K562 (cell line): Measurements from ENCODE around the gene VIM. TPM values are rescaled to one million over a fixed set of nuclear protein-coding genes. Genes with fewer than 3 reads are reported as not detected.

ENCODE experiments used
- CCNT2 ChIP-seq: IDR thresholded peaks from 2 replicates; pipeline ENCODE4 v1.6.1; 2011; ENCODE audit warnings: borderline replicate concordance, low read depth, mild to moderate bottlenecking, moderate library complexity, mixed read lengths, low read length; ENCODE audit not compliant: insufficient read length; ENCODE audit errors: extremely low read depth
- MAZ ChIP-seq, 2 experiments: fragments of 450-650 bp in 1 of 2; sonication (generic) in 1 of 2; formaldehyde crosslinking; IDR thresholded peaks in 1 of 2; conservative IDR thresholded peaks in 1 of 2; 2 replicates each; pipeline versions ENCODE4 v1.4.0 to v1.5.0; 2020; ENCODE audit warnings: mild to moderate bottlenecking in 1 of 2, missing genetic modification reagents in 1 of 2
- MYBL2 ChIP-seq, 2 experiments: fragments of 450-650 bp in 1 of 2; sonication (generic) in 1 of 2; formaldehyde crosslinking in 1 of 2; IDR thresholded peaks; 2 replicates each; pipeline versions ENCODE4 v1.6.1 to v1.8.1; 2017 to 2022; ENCODE audit warnings: borderline replicate concordance in 1 of 2, inconsistent platforms in 1 of 2, low read depth in 1 of 2, mild to moderate bottlenecking in 1 of 2, missing genetic modification reagents in 1 of 2, moderate library complexity in 1 of 2
- RBM39 ChIP-seq: fragments of 200-400 bp; formaldehyde crosslinking; optimal IDR thresholded peaks from 2 replicates; pipeline ENCODE3; 2018; ENCODE audit warnings: low read depth, low read length
- TAF1 ChIP-seq: IDR thresholded peaks from 2 replicates; pipeline ENCODE4 v1.6.1; 2011; ENCODE audit warnings: mild to moderate bottlenecking, low read length, moderate library complexity; ENCODE audit not compliant: insufficient read depth, control insufficient read depth, severe bottlenecking; ENCODE audit errors: extremely low read depth
- TOE1 ChIP-seq, 2 experiments: fragments of 450-650 bp in 1 of 2; sonication (generic) in 1 of 2; formaldehyde crosslinking in 1 of 2; IDR thresholded peaks; 2 replicates each; pipeline versions ENCODE4 v1.7.1 to v1.8.0; 2016 to 2022; ENCODE audit warnings: borderline replicate concordance in 2 of 2, mild to moderate bottlenecking in 2 of 2, antibody characterized with exemption in 1 of 2, inconsistent platforms in 1 of 2, low read depth in 1 of 2, missing genetic modification reagents in 1 of 2, moderate library complexity in 1 of 2
- TRIM28 ChIP-seq: fragments of 450-650 bp; IDR thresholded peaks from 2 replicates; pipeline ENCODE4 v1.6.1; 2017
- ZNF174 ChIP-seq: fragments of 250-450 bp; sonication (Bioruptor Pico); IDR thresholded peaks from 2 replicates; pipeline ENCODE4 v1.4.0; 2020; ENCODE audit warnings: mild to moderate bottlenecking
- ZNF764 ChIP-seq: fragments of 250-450 bp; sonication (Bioruptor Pico); IDR thresholded peaks from 2 replicates; pipeline ENCODE4 v1.4.0; 2020; ENCODE audit warnings: low read depth, mild to moderate bottlenecking, moderate library complexity
- polyA plus RNA-seq, 8 experiments: library from polyadenylated mRNA; depleted of rRNA in 4 of 8; stranded (reverse) in 5 of 8; unstranded in 3 of 8; fragments of >200 nt; fragmentation: Nextera tagmentation in 2 of 8; fragmentation: Illumina TruSeq in 1 of 8; extraction: Ambion mirVana in 2 of 8; extraction: Trizol in 1 of 8; gene quantifications; 2 replicates each; pipeline versions ENCODE4 v1.2.1 to v1.2.3, GENCODE V29; 2011 to 2014; ENCODE audit warnings: inconsistent platforms in 1 of 8, missing spikeins in 1 of 8
- total RNA-seq, 7 experiments: library from RNA; depleted of rRNA in 6 of 7; stranded (reverse); fragments of >200 nt in 6 of 7; fragmentation: Illumina TruSeq in 2 of 7; extraction: Trizol in 2 of 7; gene quantifications; 2 replicates each; pipeline versions ENCODE4 v1.2.1 to v1.2.3, GENCODE V29; 2011 to 2021; ENCODE audit warnings: low replicate concordance in 1 of 7
- TF ChIP-seq, protein P1 (sequence below): sonication (generic); formaldehyde crosslinking; IDR thresholded peaks from 2 replicates; pipeline ENCODE4 v1.8.0; 2023; ENCODE audit warnings: mild to moderate bottlenecking, missing genetic modification reagents
- TF ChIP-seq, protein P2 (sequence below): fragments of 450-650 bp; IDR thresholded peaks from 2 replicates; pipeline ENCODE4 v1.6.1; 2018; ENCODE audit not compliant: partially characterized antibody

VIM gene
- total and polyA plus RNA-seq, 9 of the 15 experiments (the other 6 are each of a cell fraction or from before 2014, with no cell fraction given) = 86.0 to 621 (median 383) TPM

DNA sequence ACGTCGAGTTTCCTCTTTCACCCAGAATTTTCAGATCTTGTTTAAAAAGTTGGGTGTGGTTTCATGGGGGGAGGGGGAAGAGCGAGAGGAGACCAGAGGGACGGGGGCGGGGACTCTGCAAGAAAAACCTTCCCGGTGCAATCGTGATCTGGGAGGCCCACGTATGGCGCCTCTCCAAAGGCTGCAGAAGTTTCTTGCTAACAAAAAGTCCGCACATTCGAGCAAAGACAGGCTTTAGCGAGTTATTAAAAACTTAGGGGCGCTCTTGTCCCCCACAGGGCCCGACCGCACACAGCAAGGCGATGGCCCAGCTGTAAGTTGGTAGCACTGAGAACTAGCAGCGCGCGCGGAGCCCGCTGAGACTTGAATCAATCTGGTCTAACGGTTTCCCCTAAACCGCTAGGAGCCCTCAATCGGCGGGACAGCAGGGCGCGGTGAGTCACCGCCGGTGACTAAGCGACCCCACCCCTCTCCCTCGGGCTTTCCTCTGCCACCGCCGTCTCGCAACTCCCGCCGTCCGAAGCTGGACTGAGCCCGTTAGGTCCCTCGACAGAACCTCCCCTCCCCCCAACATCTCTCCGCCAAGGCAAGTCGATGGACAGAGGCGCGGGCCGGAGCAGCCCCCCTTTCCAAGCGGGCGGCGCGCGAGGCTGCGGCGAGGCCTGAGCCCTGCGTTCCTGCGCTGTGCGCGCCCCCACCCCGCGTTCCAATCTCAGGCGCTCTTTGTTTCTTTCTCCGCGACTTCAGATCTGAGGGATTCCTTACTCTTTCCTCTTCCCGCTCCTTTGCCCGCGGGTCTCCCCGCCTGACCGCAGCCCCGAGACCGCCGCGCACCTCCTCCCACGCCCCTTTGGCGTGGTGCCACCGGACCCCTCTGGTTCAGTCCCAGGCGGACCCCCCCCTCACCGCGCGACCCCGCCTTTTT is at the start of gene VIM (continued):
- TF ChIP-seq, protein P1, sequence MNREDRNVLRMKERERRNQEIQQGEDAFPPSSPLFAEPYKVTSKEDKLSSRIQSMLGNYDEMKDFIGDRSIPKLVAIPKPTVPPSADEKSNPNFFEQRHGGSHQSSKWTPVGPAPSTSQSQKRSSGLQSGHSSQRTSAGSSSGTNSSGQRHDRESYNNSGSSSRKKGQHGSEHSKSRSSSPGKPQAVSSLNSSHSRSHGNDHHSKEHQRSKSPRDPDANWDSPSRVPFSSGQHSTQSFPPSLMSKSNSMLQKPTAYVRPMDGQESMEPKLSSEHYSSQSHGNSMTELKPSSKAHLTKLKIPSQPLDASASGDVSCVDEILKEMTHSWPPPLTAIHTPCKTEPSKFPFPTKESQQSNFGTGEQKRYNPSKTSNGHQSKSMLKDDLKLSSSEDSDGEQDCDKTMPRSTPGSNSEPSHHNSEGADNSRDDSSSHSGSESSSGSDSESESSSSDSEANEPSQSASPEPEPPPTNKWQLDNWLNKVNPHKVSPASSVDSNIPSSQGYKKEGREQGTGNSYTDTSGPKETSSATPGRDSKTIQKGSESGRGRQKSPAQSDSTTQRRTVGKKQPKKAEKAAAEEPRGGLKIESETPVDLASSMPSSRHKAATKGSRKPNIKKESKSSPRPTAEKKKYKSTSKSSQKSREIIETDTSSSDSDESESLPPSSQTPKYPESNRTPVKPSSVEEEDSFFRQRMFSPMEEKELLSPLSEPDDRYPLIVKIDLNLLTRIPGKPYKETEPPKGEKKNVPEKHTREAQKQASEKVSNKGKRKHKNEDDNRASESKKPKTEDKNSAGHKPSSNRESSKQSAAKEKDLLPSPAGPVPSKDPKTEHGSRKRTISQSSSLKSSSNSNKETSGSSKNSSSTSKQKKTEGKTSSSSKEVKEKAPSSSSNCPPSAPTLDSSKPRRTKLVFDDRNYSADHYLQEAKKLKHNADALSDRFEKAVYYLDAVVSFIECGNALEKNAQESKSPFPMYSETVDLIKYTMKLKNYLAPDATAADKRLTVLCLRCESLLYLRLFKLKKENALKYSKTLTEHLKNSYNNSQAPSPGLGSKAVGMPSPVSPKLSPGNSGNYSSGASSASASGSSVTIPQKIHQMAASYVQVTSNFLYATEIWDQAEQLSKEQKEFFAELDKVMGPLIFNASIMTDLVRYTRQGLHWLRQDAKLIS = 0 out of 2 replicates have a peak, but pooled peaks have one; percentile 40
- TF ChIP-seq, protein P2, sequence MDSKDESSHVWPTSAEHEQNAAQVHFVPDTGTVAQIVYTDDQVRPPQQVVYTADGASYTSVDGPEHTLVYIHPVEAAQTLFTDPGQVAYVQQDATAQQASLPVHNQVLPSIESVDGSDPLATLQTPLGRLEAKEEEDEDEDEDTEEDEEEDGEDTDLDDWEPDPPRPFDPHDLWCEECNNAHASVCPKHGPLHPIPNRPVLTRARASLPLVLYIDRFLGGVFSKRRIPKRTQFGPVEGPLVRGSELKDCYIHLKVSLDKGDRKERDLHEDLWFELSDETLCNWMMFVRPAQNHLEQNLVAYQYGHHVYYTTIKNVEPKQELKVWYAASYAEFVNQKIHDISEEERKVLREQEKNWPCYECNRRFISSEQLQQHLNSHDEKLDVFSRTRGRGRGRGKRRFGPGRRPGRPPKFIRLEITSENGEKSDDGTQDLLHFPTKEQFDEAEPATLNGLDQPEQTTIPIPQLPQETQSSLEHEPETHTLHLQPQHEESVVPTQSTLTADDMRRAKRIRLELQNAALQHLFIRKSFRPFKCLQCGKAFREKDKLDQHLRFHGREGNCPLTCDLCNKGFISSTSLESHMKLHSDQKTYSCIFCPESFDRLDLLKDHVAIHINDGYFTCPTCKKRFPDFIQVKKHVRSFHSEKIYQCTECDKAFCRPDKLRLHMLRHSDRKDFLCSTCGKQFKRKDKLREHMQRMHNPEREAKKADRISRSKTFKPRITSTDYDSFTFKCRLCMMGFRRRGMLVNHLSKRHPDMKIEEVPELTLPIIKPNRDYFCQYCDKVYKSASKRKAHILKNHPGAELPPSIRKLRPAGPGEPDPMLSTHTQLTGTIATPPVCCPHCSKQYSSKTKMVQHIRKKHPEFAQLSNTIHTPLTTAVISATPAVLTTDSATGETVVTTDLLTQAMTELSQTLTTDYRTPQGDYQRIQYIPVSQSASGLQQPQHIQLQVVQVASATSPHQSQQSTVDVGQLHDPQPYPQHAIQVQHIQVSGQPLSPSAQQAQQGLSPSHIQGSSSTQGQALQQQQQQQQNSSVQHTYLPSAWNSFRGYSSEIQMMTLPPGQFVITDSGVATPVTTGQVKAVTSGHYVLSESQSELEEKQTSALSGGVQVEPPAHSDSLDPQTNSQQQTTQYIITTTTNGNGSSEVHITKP = peak; percentile 60
- no peak for TF ChIP-seq ZNF764
- TF ChIP-seq ZNF174 (CRISPR knock-in tag) = no peak
- peak; percentile 96 for TF ChIP-seq CCNT2
- TF ChIP-seq TAF1 = peak; percentile 36
- TF ChIP-seq MYBL2 (IDR thresholded peaks at IDR 0.05; ENCODE audit: low read depth) = peak; percentile 94
- TF ChIP-seq MYBL2 (CRISPR knock-in tag; IDR thresholded peaks at IDR 0.05; ENCODE audit: borderline replicate concordance) = no peak
- no peak for TF ChIP-seq TRIM28
- TF ChIP-seq TOE1 (IDR thresholded peaks at IDR 0.05; ENCODE audit: borderline replicate concordance) = peak; percentile 69; the same call in 1 of the 2 replicates
- TF ChIP-seq TOE1 (CRISPR knock-in tag; IDR thresholded peaks at IDR 0.05; ENCODE audit: borderline replicate concordance, low read depth) = no peak
- TF ChIP-seq RBM39 = no peak
- peak; percentile 79 to 88 for TF ChIP-seq MAZ (CRISPR knock-in tag; conservative IDR thresholded peaks at IDR 0.05 in 1 of 2, IDR thresholded peaks at IDR 0.05 in 1 of 2)
